DND-41 (cell line): Measurements from ENCODE around the gene RABL6.

Experiments
- CTCF ChIP-seq: IDR thresholded peaks from 2 replicates; pipeline ENCODE4 v1.5.1; 2012; ENCODE audit warnings: borderline replicate concordance, low read length, moderate library complexity, mild to moderate bottlenecking; ENCODE audit not compliant: poor library complexity, severe bottlenecking; ENCODE audit errors: extremely low read depth
- EZH2 ChIP-seq: IDR thresholded peaks from 3 replicates; pipeline ENCODE4 v1.6.1; 2012; ENCODE audit warnings: borderline replicate concordance, low read depth, mild to moderate bottlenecking, moderate library complexity, low read length, inconsistent platforms; ENCODE audit not compliant: severe bottlenecking

- TF ChIP-seq CTCF (no peak), EZH2 (no peak)
Measured at GRCh38 chr9:136867480-136867879, 59.7 kb downstream of the RABL6 start.
